ENCODE results near the gene NUDT14. TPM values are rescaled to one million over a fixed set of nuclear protein-coding genes. Genes with fewer than 3 reads are reported as not detected.

The NUDT14 gene
- total and polyA plus RNA-seq, 2 experiments from 2014 or later: 14.8 to 38.4 TPM

DNA sequence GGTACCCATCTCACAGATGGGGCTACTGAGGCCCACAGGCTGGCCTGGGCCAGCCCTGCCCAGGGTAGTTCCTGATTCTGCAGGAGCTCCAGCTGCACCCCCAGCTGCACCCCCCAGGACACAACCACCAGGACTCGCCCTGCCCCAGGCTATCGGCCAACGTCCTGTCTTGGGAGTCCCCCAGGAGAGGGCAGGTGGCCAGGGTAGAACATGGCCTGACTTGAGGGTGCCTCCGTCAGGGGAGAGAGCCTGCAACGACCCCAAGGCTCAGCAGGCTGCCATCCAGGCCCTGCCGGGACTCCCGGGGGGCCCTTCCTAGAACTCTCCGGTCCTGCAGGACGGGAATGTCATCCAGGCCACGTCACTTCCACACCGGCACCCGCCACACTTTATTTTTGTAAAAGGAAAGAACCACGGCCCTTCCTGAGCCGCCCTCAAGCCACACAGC is 28.3 kb downstream of the NUDT14 start:
- no peaks in the 10 kb centered on the region for H3F3A ChIP-seq (replicated peaks; ENCODE audit: low read depth)
- no peak for TF ChIP-seq ZNF331 (CRISPR knock-in tag; IDR thresholded peaks at IDR 0.05; ENCODE audit: low read depth)
- no peak for TF ChIP-seq EZH2 (IDR thresholded peaks at IDR 0.05; ENCODE audit: low read depth, unreplicated experiment)
- TF ChIP-seq, protein P1, sequence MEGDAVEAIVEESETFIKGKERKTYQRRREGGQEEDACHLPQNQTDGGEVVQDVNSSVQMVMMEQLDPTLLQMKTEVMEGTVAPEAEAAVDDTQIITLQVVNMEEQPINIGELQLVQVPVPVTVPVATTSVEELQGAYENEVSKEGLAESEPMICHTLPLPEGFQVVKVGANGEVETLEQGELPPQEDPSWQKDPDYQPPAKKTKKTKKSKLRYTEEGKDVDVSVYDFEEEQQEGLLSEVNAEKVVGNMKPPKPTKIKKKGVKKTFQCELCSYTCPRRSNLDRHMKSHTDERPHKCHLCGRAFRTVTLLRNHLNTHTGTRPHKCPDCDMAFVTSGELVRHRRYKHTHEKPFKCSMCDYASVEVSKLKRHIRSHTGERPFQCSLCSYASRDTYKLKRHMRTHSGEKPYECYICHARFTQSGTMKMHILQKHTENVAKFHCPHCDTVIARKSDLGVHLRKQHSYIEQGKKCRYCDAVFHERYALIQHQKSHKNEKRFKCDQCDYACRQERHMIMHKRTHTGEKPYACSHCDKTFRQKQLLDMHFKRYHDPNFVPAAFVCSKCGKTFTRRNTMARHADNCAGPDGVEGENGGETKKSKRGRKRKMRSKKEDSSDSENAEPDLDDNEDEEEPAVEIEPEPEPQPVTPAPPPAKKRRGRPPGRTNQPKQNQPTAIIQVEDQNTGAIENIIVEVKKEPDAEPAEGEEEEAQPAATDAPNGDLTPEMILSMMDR (conservative IDR thresholded peaks at IDR 0.05; ENCODE audit: low read depth in 2 of 2): no peak
- no peak for TF ChIP-seq EZH2phosphoT487 (IDR thresholded peaks at IDR 0.05; ENCODE audit: unreplicated experiment)
- TF ChIP-seq, protein P2, sequence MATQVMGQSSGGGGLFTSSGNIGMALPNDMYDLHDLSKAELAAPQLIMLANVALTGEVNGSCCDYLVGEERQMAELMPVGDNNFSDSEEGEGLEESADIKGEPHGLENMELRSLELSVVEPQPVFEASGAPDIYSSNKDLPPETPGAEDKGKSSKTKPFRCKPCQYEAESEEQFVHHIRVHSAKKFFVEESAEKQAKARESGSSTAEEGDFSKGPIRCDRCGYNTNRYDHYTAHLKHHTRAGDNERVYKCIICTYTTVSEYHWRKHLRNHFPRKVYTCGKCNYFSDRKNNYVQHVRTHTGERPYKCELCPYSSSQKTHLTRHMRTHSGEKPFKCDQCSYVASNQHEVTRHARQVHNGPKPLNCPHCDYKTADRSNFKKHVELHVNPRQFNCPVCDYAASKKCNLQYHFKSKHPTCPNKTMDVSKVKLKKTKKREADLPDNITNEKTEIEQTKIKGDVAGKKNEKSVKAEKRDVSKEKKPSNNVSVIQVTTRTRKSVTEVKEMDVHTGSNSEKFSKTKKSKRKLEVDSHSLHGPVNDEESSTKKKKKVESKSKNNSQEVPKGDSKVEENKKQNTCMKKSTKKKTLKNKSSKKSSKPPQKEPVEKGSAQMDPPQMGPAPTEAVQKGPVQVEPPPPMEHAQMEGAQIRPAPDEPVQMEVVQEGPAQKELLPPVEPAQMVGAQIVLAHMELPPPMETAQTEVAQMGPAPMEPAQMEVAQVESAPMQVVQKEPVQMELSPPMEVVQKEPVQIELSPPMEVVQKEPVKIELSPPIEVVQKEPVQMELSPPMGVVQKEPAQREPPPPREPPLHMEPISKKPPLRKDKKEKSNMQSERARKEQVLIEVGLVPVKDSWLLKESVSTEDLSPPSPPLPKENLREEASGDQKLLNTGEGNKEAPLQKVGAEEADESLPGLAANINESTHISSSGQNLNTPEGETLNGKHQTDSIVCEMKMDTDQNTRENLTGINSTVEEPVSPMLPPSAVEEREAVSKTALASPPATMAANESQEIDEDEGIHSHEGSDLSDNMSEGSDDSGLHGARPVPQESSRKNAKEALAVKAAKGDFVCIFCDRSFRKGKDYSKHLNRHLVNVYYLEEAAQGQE (IDR thresholded peaks at IDR 0.05; ENCODE audit: unreplicated experiment): no peak
- TF ChIP-seq ZNF114 (CRISPR knock-in tag; IDR thresholded peaks at IDR 0.05): no peak
- TF ChIP-seq JUNB (IDR thresholded peaks at IDR 0.05; ENCODE audit: unreplicated experiment): no peak
- no peak for TF ChIP-seq CREB1 (CRISPR knock-in tag; IDR thresholded peaks at IDR 0.05; ENCODE audit: low read depth)
- TF ChIP-seq, protein P3, sequence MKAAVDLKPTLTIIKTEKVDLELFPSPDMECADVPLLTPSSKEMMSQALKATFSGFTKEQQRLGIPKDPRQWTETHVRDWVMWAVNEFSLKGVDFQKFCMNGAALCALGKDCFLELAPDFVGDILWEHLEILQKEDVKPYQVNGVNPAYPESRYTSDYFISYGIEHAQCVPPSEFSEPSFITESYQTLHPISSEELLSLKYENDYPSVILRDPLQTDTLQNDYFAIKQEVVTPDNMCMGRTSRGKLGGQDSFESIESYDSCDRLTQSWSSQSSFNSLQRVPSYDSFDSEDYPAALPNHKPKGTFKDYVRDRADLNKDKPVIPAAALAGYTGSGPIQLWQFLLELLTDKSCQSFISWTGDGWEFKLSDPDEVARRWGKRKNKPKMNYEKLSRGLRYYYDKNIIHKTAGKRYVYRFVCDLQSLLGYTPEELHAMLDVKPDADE (IDR thresholded peaks at IDR 0.05): no peak
- no peak for TF ChIP-seq POLR2AphosphoS5 (IDR thresholded peaks at IDR 0.05; ENCODE audit: low read depth)
- TF ChIP-seq, protein P4, sequence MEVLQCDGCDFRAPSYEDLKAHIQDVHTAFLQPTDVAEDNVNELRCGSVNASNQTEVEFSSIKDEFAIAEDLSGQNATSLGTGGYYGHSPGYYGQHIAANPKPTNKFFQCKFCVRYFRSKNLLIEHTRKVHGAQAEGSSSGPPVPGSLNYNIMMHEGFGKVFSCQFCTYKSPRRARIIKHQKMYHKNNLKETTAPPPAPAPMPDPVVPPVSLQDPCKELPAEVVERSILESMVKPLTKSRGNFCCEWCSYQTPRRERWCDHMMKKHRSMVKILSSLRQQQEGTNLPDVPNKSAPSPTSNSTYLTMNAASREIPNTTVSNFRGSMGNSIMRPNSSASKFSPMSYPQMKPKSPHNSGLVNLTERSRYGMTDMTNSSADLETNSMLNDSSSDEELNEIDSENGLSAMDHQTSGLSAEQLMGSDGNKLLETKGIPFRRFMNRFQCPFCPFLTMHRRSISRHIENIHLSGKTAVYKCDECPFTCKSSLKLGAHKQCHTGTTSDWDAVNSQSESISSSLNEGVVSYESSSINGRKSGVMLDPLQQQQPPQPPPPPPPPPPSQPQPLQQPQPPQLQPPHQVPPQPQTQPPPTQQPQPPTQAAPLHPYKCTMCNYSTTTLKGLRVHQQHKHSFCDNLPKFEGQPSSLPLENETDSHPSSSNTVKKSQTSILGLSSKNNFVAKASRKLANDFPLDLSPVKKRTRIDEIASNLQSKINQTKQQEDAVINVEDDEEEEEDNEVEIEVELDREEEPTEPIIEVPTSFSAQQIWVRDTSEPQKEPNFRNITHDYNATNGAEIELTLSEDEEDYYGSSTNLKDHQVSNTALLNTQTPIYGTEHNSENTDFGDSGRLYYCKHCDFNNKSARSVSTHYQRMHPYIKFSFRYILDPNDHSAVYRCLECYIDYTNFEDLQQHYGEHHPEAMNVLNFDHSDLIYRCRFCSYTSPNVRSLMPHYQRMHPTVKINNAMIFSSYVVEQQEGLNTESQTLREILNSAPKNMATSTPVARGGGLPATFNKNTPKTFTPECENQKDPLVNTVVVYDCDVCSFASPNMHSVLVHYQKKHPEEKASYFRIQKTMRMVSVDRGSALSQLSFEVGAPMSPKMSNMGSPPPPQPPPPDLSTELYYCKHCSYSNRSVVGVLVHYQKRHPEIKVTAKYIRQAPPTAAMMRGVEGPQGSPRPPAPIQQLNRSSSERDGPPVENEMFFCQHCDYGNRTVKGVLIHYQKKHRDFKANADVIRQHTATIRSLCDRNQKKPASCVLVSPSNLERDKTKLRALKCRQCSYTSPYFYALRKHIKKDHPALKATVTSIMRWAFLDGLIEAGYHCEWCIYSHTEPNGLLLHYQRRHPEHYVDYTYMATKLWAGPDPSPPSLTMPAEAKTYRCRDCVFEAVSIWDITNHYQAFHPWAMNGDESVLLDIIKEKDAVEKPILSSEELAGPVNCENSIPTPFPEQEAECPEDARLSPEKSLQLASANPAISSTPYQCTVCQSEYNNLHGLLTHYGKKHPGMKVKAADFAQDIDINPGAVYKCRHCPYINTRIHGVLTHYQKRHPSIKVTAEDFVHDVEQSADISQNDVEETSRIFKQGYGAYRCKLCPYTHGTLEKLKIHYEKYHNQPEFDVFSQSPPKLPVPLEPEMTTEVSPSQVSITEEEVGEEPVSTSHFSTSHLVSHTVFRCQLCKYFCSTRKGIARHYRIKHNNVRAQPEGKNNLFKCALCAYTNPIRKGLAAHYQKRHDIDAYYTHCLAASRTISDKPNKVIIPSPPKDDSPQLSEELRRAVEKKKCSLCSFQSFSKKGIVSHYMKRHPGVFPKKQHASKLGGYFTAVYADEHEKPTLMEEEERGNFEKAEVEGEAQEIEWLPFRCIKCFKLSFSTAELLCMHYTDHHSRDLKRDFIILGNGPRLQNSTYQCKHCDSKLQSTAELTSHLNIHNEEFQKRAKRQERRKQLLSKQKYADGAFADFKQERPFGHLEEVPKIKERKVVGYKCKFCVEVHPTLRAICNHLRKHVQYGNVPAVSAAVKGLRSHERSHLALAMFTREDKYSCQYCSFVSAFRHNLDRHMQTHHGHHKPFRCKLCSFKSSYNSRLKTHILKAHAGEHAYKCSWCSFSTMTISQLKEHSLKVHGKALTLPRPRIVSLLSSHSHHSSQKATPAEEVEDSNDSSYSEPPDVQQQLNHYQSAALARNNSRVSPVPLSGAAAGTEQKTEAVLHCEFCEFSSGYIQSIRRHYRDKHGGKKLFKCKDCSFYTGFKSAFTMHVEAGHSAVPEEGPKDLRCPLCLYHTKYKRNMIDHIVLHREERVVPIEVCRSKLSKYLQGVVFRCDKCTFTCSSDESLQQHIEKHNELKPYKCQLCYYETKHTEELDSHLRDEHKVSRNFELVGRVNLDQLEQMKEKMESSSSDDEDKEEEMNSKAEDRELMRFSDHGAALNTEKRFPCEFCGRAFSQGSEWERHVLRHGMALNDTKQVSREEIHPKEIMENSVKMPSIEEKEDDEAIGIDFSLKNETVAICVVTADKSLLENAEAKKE (CRISPR knock-in tag; IDR thresholded peaks at IDR 0.05): no peak
- TF ChIP-seq STAT1 (IDR thresholded peaks at IDR 0.05; ENCODE audit: unreplicated experiment): no peak
- TF ChIP-seq NANOG (IDR thresholded peaks at IDR 0.05; ENCODE audit: borderline replicate concordance): no peak
- H3K27ac ChIP-seq (ENCODE audit: low read depth): no peak overlapping the region
- Mint-ChIP-seq H3K4me3 (no peak overlapping the region), H3K9me3 (no peaks in the 10 kb centered on the region), H3K4me1 (peaks cover 2% of the 10 kb centered on the region; the same call in 1 of the 3 replicates), H3K27ac (no peak overlapping the region), H3K36me3 (ENCODE audit: low read depth) (no peaks in the 10 kb centered on the region), H3K27me3 (ENCODE audit: insufficient read depth, low read depth, poor library complexity) (peaks cover 12% of the 10 kb centered on the region)
- H3K79me2 ChIP-seq (replicated peaks; ENCODE audit: insufficient read depth): no peaks in the 10 kb centered on the region
- no peaks in the 10 kb centered on the region for H3K9me2 ChIP-seq (ENCODE audit: insufficient read depth)
- no peaks in the 10 kb centered on the region for H3K27me3 ChIP-seq (ENCODE audit: insufficient read depth)
- no peak overlapping the region for H3K4me2 ChIP-seq
- no peaks in the 10 kb centered on the region for H3K4me1 ChIP-seq (ENCODE audit: insufficient read depth)
- H3K36me3 ChIP-seq (ENCODE audit: insufficient read depth): no peaks in the 10 kb centered on the region
- DNase-seq (ENCODE audit: low spot score) (no peak), ATAC-seq (no peak)
- no peak overlapping the region for H2AFZ ChIP-seq
- H3K4me3 ChIP-seq: no peak overlapping the region
- no peaks in the 10 kb centered on the region for H4K20me1 ChIP-seq (replicated peaks; ENCODE audit: insufficient read depth)
